ENCODE data around the gene FAM184B. TPM values are rescaled to one million over a fixed set of nuclear protein-coding genes. Genes with fewer than 3 reads are reported as not detected.

FAM184B gene
- total RNA-seq, result not detected in 2 replicates

GRCh38 chr4:17781300-17782287 lies at the start of gene FAM184B:
Gene FAM184B, minus strand, starts transcription at chr4:17781621. Its CDS starts 322 bp downstream, at chr4:17781299.
- H3K4me1 Mint-ChIP-seq (ENCODE audit: low read depth), result no peaks in the 10 kb centered on the region
- H3K36me3 Mint-ChIP-seq (ENCODE audit: low read depth), result no peaks in the 10 kb centered on the region
- no peak for DNase-seq (ENCODE audit: low spot score)
- H3K9me3 Mint-ChIP-seq, result no peaks in the 10 kb centered on the region
- peaks cover 49% of the 10 kb centered on the region for H3K27me3 Mint-ChIP-seq (ENCODE audit: insufficient read depth)
- intact Hi-C loops (cut with micrococcal nuclease), result no loop called here
- no peak within 1 kb of the TSS for H3K27ac Mint-ChIP-seq
- H3K4me3 Mint-ChIP-seq, result peak within 1 kb of the TSS; percentile 30

- intact Hi-C loops (cut with micrococcal nuclease), result no loop called here
- peaks cover 6% of the 10 kb centered on the region for H3K9me3 Mint-ChIP-seq
- peaks cover 46% of the 10 kb centered on the region for H3K36me3 Mint-ChIP-seq (ENCODE audit: low read depth)
- H3K27me3 Mint-ChIP-seq (ENCODE audit: insufficient read depth), result no peaks in the 10 kb centered on the region
- peak overlapping the region; percentile 57 for H3K27ac Mint-ChIP-seq
- DNase-seq (ENCODE audit: low spot score), result no peak
- H3K4me3 Mint-ChIP-seq, result peak overlapping the region; percentile 6
- peaks cover 47% of the 10 kb centered on the region for H3K4me1 Mint-ChIP-seq (ENCODE audit: low read depth)
Measured at GRCh38 chr4:17823871-17824669, 42.6 kb upstream of the FAM184B start.

- H3K36me3 Mint-ChIP-seq (ENCODE audit: low read depth), result peaks cover 27% of the 10 kb centered on the region
- H3K4me1 Mint-ChIP-seq (ENCODE audit: low read depth), result peaks cover 66% of the 10 kb centered on the region
- intact Hi-C loops (cut with micrococcal nuclease), result loop anchor here (1.0 to 10.0 kb wide), 3 partner anchors 550 to 1592 kb away; partner anchors contain the start of gene TAPT1
- DNase-seq (ENCODE audit: low spot score), result no peak
- no peaks in the 10 kb centered on the region for H3K9me3 Mint-ChIP-seq
- peak overlapping the region; percentile 51 for H3K4me3 Mint-ChIP-seq
- no peaks in the 10 kb centered on the region for H3K27me3 Mint-ChIP-seq (ENCODE audit: insufficient read depth)
- H3K27ac Mint-ChIP-seq, result peak overlapping the region; percentile 63
Measured at GRCh38 chr4:17817027-17817426, 35.6 kb upstream of the FAM184B start.

GRCh38 chr4:17816142-17816541 lies 34.7 kb upstream of the FAM184B start:
- no peak for DNase-seq (ENCODE audit: low spot score)
- Mint-ChIP-seq H3K9me3 (no peaks in the 10 kb centered on the region), H3K36me3 (ENCODE audit: low read depth) (peaks cover 26% of the 10 kb centered on the region), H3K27me3 (ENCODE audit: insufficient read depth) (no peaks in the 10 kb centered on the region), H3K27ac (peak overlapping the region; percentile 22), H3K4me3 (no peak overlapping the region), H3K4me1 (ENCODE audit: low read depth) (peaks cover 64% of the 10 kb centered on the region)
- intact Hi-C loops (cut with micrococcal nuclease), result loop anchor here (10.0 kb wide), 1 partner anchor 1591 kb away; the partner anchor contains the start of gene TAPT1

- DNase-seq (ENCODE audit: low spot score), result no peak
- H3K27ac Mint-ChIP-seq, result no peak overlapping the region
- H3K36me3 Mint-ChIP-seq (ENCODE audit: low read depth), result peaks cover 30% of the 10 kb centered on the region
- intact Hi-C loops (cut with micrococcal nuclease), result loop anchor here (5.0 to 10.0 kb wide), 2 partner anchors 477 to 1589 kb away; partner anchors contain the start of gene TAPT1
- no peaks in the 10 kb centered on the region for H3K27me3 Mint-ChIP-seq (ENCODE audit: insufficient read depth)
- no peak overlapping the region for H3K4me3 Mint-ChIP-seq
- peaks cover 65% of the 10 kb centered on the region for H3K4me1 Mint-ChIP-seq (ENCODE audit: low read depth)
- H3K9me3 Mint-ChIP-seq, result no peaks in the 10 kb centered on the region
Measured at GRCh38 chr4:17814140-17814539, 32.7 kb upstream of the FAM184B start.

GRCh38 chr4:17812801-17813200 lies 31.4 kb upstream of the FAM184B start:
- H3K4me3 Mint-ChIP-seq, result peak overlapping the region; percentile 97
- no peaks in the 10 kb centered on the region for H3K27me3 Mint-ChIP-seq (ENCODE audit: insufficient read depth)
- peaks cover 69% of the 10 kb centered on the region for H3K4me1 Mint-ChIP-seq (ENCODE audit: low read depth)
- peaks cover 28% of the 10 kb centered on the region for H3K36me3 Mint-ChIP-seq (ENCODE audit: low read depth)
- intact Hi-C loops (cut with micrococcal nuclease), result loop anchor here (5.0 to 10.0 kb wide), 2 partner anchors 476 to 1588 kb away; partner anchors contain the start of gene TAPT1
- no peak for DNase-seq (ENCODE audit: low spot score)
- H3K27ac Mint-ChIP-seq, result no peak overlapping the region
- no peaks in the 10 kb centered on the region for H3K9me3 Mint-ChIP-seq

GRCh38 chr4:17812125-17812524 lies 30.7 kb upstream of the FAM184B start:
- Mint-ChIP-seq H3K27ac (peak overlapping the region; percentile 95), H3K4me1 (ENCODE audit: low read depth) (peaks cover 69% of the 10 kb centered on the region), H3K36me3 (ENCODE audit: low read depth) (peaks cover 28% of the 10 kb centered on the region), H3K27me3 (ENCODE audit: insufficient read depth) (no peaks in the 10 kb centered on the region), H3K9me3 (no peaks in the 10 kb centered on the region), H3K4me3 (peak overlapping the region; percentile 97)
- DNase-seq (ENCODE audit: low spot score), result no peak
- intact Hi-C loops (cut with micrococcal nuclease), result loop anchor here (5.0 to 10.0 kb wide), 2 partner anchors 475 to 1587 kb away; partner anchors contain the start of gene TAPT1

GRCh38 chr4:17811078-17811603 lies 29.7 kb upstream of the FAM184B start:
- Mint-ChIP-seq H3K36me3 (ENCODE audit: low read depth) (peaks cover 26% of the 10 kb centered on the region), H3K4me1 (ENCODE audit: low read depth) (peaks cover 72% of the 10 kb centered on the region)

GRCh38 chr4:17810260-17811077 lies 29.0 kb upstream of the FAM184B start, which contains the start of the genes DCAF16 and NCAPG:
Gene DCAF16, minus strand, starts transcription at chr4:17810757. Its CDS starts 6,616 bp downstream, at chr4:17804141.
Gene NCAPG, plus strand, starts transcription at chr4:17810979. Its CDS starts 99 bp downstream, at chr4:17811078.
- DNase-seq (ENCODE audit: low spot score), result peak; percentile 99
- intact Hi-C loops (cut with micrococcal nuclease), result loop anchor here (1.0 to 10.0 kb wide), 9 partner anchors 8 to 1586 kb away; partner anchors contain the start of genes LAP3, MED28, QDPR and TAPT1
- Mint-ChIP-seq H3K36me3 (ENCODE audit: low read depth) (peaks cover 28% of the 10 kb centered on the region), H3K4me1 (ENCODE audit: low read depth) (peaks cover 76% of the 10 kb centered on the region), H3K27me3 (ENCODE audit: insufficient read depth) (no peaks in the 10 kb centered on the region), H3K9me3 (no peaks in the 10 kb centered on the region), H3K27ac (peak within 1 kb of the TSS; percentile 95), H3K4me3 (peak within 1 kb of the TSS; percentile 97)

More at GRCh38 chr4:17811078-17811603, 29.7 kb upstream of the FAM184B start:
- DNase-seq (ENCODE audit: low spot score), result no peak
- Mint-ChIP-seq H3K27me3 (ENCODE audit: insufficient read depth) (no peaks in the 10 kb centered on the region), H3K4me3 (peak overlapping the region; percentile 97), H3K27ac (peak overlapping the region; percentile 95), H3K9me3 (no peaks in the 10 kb centered on the region)
- intact Hi-C loops (cut with micrococcal nuclease), result loop anchor here (2.0 to 10.0 kb wide), 4 partner anchors 246 to 1586 kb away; partner anchors contain the start of genes QDPR and TAPT1

- H3K27me3 Mint-ChIP-seq (ENCODE audit: insufficient read depth), result no peaks in the 10 kb centered on the region
- H3K27ac Mint-ChIP-seq, result peak overlapping the region; percentile 95
- no peak for DNase-seq (ENCODE audit: low spot score)
- no peaks in the 10 kb centered on the region for H3K9me3 Mint-ChIP-seq
- peaks cover 27% of the 10 kb centered on the region for H3K36me3 Mint-ChIP-seq (ENCODE audit: low read depth)
- H3K4me1 Mint-ChIP-seq (ENCODE audit: low read depth), result peaks cover 74% of the 10 kb centered on the region
- H3K4me3 Mint-ChIP-seq, result peak overlapping the region; percentile 88
- intact Hi-C loops (cut with micrococcal nuclease), result loop anchor here (1.0 to 10.0 kb wide), 12 partner anchors 9 to 1585 kb away; partner anchors contain the start of genes LAP3, MED28, QDPR and TAPT1
Measured at GRCh38 chr4:17809667-17810066, 28.2 kb upstream of the FAM184B start.

- H3K4me3 Mint-ChIP-seq, result peak overlapping the region; percentile 88
- H3K36me3 Mint-ChIP-seq (ENCODE audit: low read depth), result peaks cover 48% of the 10 kb centered on the region
- no peak for DNase-seq (ENCODE audit: low spot score)
- no peak overlapping the region for H3K27ac Mint-ChIP-seq
- H3K9me3 Mint-ChIP-seq, result no peaks in the 10 kb centered on the region
- no peaks in the 10 kb centered on the region for H3K27me3 Mint-ChIP-seq (ENCODE audit: insufficient read depth)
- intact Hi-C loops (cut with micrococcal nuclease), result no loop called here
- H3K4me1 Mint-ChIP-seq (ENCODE audit: low read depth), result peaks cover 67% of the 10 kb centered on the region
Measured at GRCh38 chr4:17807446-17807845, 26.0 kb upstream of the FAM184B start.
